Adrenal gland (tissue), 12 donors: ENCODE results near the gene AGAP3. TPM values are rescaled to one million over a fixed set of nuclear protein-coding genes. Genes with fewer than 3 reads are reported as not detected.

ENCODE experiments used
- DNase-seq, 7 donors: peaks; one replicate each; pipeline ENCODE4 v3.0.0-alpha.2; 2019 to 2020
- H3K27ac ChIP-seq, 5 donors: fragments of 200-600 bp; sonication (generic) in 4 of 5; 1 replicate in 3 of 5; 2 replicates in 2 of 5; pipeline versions ENCODE4 v1.5.1 to v1.8.0; 2016 to 2020; ENCODE audit warnings: mild to moderate bottlenecking in 1 of 5
- H3K27me3 ChIP-seq: fragments of 200-600 bp; 2 replicates; pipeline ENCODE4 v1.8.0; 2021
- H3K36me3 ChIP-seq, 2 donors: fragments of 200-600 bp; replicated peaks in 1 of 2; 1 replicate in 1 of 2; 2 replicates in 1 of 2; pipeline versions ENCODE4 v1.5.1 to v1.8.0; 2018 to 2022
- H3K4me1 ChIP-seq, 2 donors: fragments of 200-600 bp; replicated peaks in 1 of 2; 1 replicate in 1 of 2; 2 replicates in 1 of 2; pipeline versions ENCODE4 v1.5.1 to v1.8.0; 2018 to 2021
- H3K4me3 ChIP-seq, 4 donors: fragments of 200-600 bp; sonication (generic) in 3 of 4; one replicate each; pipeline ENCODE4 v1.5.1; 2016 to 2018
- H3K9me3 ChIP-seq, 3 donors: fragments of 200-600 bp; sonication (generic) in 1 of 3; replicated peaks in 1 of 3; 1 replicate in 2 of 3; 2 replicates in 1 of 3; pipeline versions ENCODE4 v1.5.1 to v1.8.0; 2016 to 2021
- CTCF ChIP-seq, 6 experiments: fragments of 450-650 bp in 4 of 6; fragments of 200-600 bp in 2 of 6; sonication (generic) in 1 of 6; IDR thresholded peaks; 1 replicate in 5 of 6; 2 replicates in 1 of 6; pipeline versions ENCODE4 v1.5.1 to v1.8.0; 2016 to 2021; ENCODE audit warnings: antibody characterized with exemption in 6 of 6, mild to moderate bottlenecking in 2 of 6, moderate library complexity in 1 of 6
- POLR2A ChIP-seq, 2 donors: fragments of 450-650 bp; IDR thresholded peaks; one replicate each; pipeline ENCODE4 v1.6.1; 2017; ENCODE audit warnings: antibody characterized with exemption in 2 of 2, mild to moderate bottlenecking in 2 of 2, moderate library complexity in 1 of 2
- WGBS, 4 donors: extraction: QIAGEN DNeasy Blood & Tissue Kit in 2 of 4; methylation state at CpG; one replicate each; pipeline versions ENCODE4 v1.1.5 to v1.1.7; 2013 to 2017; 5-methylcytosine and 5-hydroxymethylcytosine counted together
- intact Hi-C, 2 donors: fragments of 100-400 bp; cut with DNase I; formaldehyde crosslinking; loops; one replicate each; pipeline versions ENCODE4 v1.14.1 to v1.15.0; 2022 to 2023
- polyA plus RNA-seq, 3 donors: library from polyadenylated mRNA; stranded (reverse); fragments of 200-250 nt in 2 of 3; fragments of 350-450 nt in 1 of 3; fragmentation: Illumina TruSeq in 1 of 3; extraction: RNeasy Lipid Tissue Mini Kit (QIAGEN cat#74804) in 1 of 3; gene quantifications; one replicate each; pipeline ENCODE4 v1.2.3, GENCODE V29; 2013 to 2014
- total RNA-seq, 9 donors: library from RNA; depleted of rRNA in 4 of 9; stranded (reverse); fragments of >200 nt in 4 of 9; fragments of 120-200 nt in 1 of 9; fragmentation: NEBNext Ultra II Directional in 1 of 9; extraction: Animal tissue kit (Norgen Biotek cat#: 25700) in 1 of 9; gene quantifications; one replicate each; pipeline versions ENCODE4 v1.1.0 to v1.2.4, GENCODE V29; 2013 to 2023
- donor health status: healthy with polysubstance abuse.
- donor health status: Bipolar disorder and iron deficiency.
- donor health status: DM: yes; HTN: yes; CAD: no.
- donor health status: DM: no; HTN: no; CAD: no.
- donor health status: DM: no; HTN: no; CAD: no.
- donor health status: DM: yes; HTN: yes; CAD: no.

The AGAP3 gene
- total and polyA plus RNA-seq, 12 donors = 17.2 to 236 (median 50.9) TPM

DNA sequence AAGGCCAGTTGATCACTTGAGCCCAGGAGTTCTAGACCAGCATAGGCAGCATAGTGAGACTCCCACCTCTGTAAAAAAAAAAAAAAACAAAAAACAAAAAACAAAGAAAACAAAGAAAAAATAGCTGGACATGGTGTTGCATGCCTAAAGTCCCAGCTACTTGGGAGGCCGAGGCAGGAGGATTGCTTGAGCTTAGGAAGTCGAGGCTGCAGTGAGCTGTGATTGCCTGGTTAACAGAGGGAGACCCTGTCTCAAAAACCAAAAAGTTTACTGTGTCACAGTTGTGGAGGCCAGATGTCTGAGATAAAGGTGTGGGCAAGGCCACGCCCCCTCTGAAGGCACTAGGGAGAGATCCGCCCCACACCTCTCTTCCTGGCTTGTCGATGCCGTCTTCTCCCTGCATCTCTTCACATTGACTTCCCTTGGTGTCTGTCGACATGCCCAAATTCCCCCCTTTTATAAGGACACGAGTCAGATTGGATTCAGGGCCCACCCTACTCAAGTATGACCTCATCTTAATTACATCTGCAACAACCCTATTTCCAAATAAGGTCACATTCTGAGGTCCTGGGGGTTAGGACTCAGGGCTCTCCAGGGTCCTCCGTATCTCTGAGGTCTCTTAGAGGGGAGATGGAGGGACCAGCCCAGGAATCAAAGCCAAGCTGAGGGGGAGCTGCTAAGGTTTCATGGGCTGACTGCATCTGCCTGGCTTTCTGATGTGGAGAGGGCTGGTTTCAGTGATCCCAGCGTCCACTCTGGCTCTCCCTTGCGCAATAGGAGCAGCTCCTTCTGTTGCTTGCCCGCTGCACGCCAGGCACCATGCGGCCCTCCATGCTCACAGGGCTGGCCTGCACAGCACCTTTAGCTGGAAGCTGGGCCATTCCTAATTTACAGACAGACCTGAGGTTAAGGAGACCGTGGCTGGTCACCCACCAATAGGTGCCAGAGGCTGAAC is 23.1 kb downstream of the AGAP3 start:
- peaks cover 0 to 6% of the 10 kb centered on the region in 2 donors for H3K4me1 ChIP-seq
- peak in 1 of 7 donors; percentile 30 for DNase-seq
- no peak for TF ChIP-seq CTCF (IDR thresholded peaks at IDR 0.05)
- no peak overlapping the region for H3K4me3 ChIP-seq
- H3K36me3 ChIP-seq = no peaks in the 10 kb centered on the region
- 75 to 82% (median 77%) methylated on average over 13 to 15 of the region's 15 CpGs for whole genome bisulfite sequencing, 4 donors
- intact Hi-C loops = loop anchor here (5.0 kb wide), 3 partner anchors 87 to 212 kb away; partner anchors contain the start of gene ATG9B (in 1 of the 2)
- H3K27me3 ChIP-seq = no peaks in the 10 kb centered on the region
- H3K27ac ChIP-seq = no peak overlapping the region
- H3K9me3 ChIP-seq = no peaks in the 10 kb centered on the region

GRCh38 chr7:151110236-151110940 is 24.1 kb downstream of the AGAP3 start:
- Histone ChIP-seq H3K27ac (no peak overlapping the region), H3K36me3 (no peaks in the 10 kb centered on the region), H3K27me3 (no peaks in the 10 kb centered on the region), H3K9me3 (no peaks in the 10 kb centered on the region), H3K4me3 (no peak overlapping the region), H3K4me1 (peaks cover 0 to 7% of the 10 kb centered on the region in 2 donors)
- DNase-seq = no peak
- no peak for TF ChIP-seq CTCF (IDR thresholded peaks at IDR 0.05)
- TF ChIP-seq POLR2A (IDR thresholded peaks at IDR 0.05) = no peak
- intact Hi-C loops = loop anchor here (5.0 kb wide), 3 partner anchors 88 to 213 kb away; partner anchors contain the start of gene ATG9B (in 1 of the 2)
- WGBS, 4 donors = 67 to 77% (median 75%) methylated on average over 11 of the region's 11 CpGs

- H3K9me3 ChIP-seq = no peaks in the 10 kb centered on the region
- H3K4me3 ChIP-seq = no peak overlapping the region
- H3K27me3 ChIP-seq = no peaks in the 10 kb centered on the region
- peaks cover 0 to 7% of the 10 kb centered on the region in 2 donors for H3K4me1 ChIP-seq
- no peaks in the 10 kb centered on the region for H3K36me3 ChIP-seq
- 0 to 42% (median 26%) methylated on average over 4 to 20 of the region's 20 CpGs for WGBS, 4 donors
- TF ChIP-seq POLR2A (IDR thresholded peaks at IDR 0.05) = no peak
- TF ChIP-seq CTCF (IDR thresholded peaks at IDR 0.05) = peak; percentile 79 to 92 (median 85)
- no peak overlapping the region for H3K27ac ChIP-seq
- intact Hi-C loops = loop anchor here (5.0 kb wide), 3 partner anchors 89 to 214 kb away; partner anchors contain the start of gene ATG9B (in 1 of the 2)
- DNase-seq = peak; percentile 70 to 89 (median 80)
Observed at GRCh38 chr7:151110941-151111645, 24.8 kb downstream of the AGAP3 start.
